HG03095 (cell line): ENCODE data around the gene JAK3.
"Not testable (repeated sequence)": the region's sequence is repeated elsewhere in the genome, so short reads cannot be mapped to it uniquely, and the experiment has no call there.

Source experiments
- ATAC-seq: cut with Tn5 transposase; IDR thresholded peaks from one replicate; pipeline ENCODE4 v1.9.1; 2021; ENCODE audit warnings: moderate library complexity; ENCODE audit not compliant: unreplicated experiment

Gene JAK3

GRCh38 chr19:17778968-17779929, 68.5 kb downstream of the JAK3 start:
- ATAC-seq = no peak

GRCh38 chr19:17778251-17778967, 69.4 kb downstream of the JAK3 start:
- ATAC-seq = no peak

GRCh38 chr19:17777840-17778239, 69.9 kb downstream of the JAK3 start:
- not testable (repeated sequence) for ATAC-seq

- ATAC-seq = peak; percentile 67
These were observed 71.6 kb downstream of the JAK3 start for GRCh38 chr19:17775991-17776803.

GRCh38 chr19:17775245-17775927, 72.4 kb downstream of the JAK3 start:
- no peak for ATAC-seq
